ENCODE data around the gene WNT6. TPM values are rescaled to one million over a fixed set of nuclear protein-coding genes. Genes with fewer than 3 reads are reported as not detected.

Gene WNT6
- total RNA-seq, 4 donors from 2014 or later = 2.7 to 5.1 TPM; not detected in 2

DNA sequence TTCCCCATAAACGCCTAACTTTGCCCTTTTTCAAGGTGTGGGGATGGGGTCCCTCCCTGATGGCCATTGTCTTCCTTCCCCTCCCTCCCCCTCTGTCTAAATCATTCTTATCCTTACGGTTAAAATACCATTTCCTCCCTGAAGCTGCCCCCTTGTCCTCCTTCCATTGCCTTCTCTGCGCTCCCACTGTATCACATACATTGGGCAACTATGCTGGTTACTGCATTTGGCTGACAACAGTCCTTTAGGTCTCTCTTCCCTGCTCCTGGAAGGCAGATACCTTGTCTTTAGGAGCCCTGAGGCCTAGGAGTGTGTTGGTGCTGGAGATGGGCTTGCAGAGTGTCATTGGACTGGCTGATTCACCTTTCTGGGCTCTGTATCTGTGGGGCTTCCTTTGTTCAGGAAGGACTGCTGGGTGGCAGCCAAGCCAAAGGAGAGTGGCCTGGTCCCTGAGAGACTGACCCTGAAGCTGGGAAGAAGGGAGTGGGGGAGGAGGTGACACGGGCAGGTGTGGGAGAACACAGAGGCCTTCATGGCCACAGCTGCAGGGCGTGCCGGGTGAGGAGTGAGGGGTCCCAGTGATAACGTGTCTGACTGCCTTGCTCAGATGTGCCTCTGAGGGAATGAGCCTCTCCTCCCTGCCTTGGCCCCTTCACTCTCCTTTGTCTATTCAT lies 2.2 kb downstream of the WNT6 start:
- intact Hi-C loops (cut with DNase I) = no loop called here
- H3K36me3 ChIP-seq = no peaks in the 10 kb centered on the region
- no peak overlapping the region for H3K27ac ChIP-seq
- H3K27me3 ChIP-seq = peaks cover 18% of the 10 kb centered on the region
- WGBS, 2 donors = 64 to 71% methylated on average over 7 of the region's 7 CpGs
- peaks cover 7 to 19% of the 10 kb centered on the region in 2 donors for H3K4me1 ChIP-seq
- no peak for DNase-seq
- no peaks in the 10 kb centered on the region for H3K9me3 ChIP-seq
- TF ChIP-seq POLR2A (IDR thresholded peaks at IDR 0.05) = no peak
- TF ChIP-seq, protein P1, sequence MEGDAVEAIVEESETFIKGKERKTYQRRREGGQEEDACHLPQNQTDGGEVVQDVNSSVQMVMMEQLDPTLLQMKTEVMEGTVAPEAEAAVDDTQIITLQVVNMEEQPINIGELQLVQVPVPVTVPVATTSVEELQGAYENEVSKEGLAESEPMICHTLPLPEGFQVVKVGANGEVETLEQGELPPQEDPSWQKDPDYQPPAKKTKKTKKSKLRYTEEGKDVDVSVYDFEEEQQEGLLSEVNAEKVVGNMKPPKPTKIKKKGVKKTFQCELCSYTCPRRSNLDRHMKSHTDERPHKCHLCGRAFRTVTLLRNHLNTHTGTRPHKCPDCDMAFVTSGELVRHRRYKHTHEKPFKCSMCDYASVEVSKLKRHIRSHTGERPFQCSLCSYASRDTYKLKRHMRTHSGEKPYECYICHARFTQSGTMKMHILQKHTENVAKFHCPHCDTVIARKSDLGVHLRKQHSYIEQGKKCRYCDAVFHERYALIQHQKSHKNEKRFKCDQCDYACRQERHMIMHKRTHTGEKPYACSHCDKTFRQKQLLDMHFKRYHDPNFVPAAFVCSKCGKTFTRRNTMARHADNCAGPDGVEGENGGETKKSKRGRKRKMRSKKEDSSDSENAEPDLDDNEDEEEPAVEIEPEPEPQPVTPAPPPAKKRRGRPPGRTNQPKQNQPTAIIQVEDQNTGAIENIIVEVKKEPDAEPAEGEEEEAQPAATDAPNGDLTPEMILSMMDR (IDR thresholded peaks at IDR 0.05) = no peak
- H3K4me3 ChIP-seq (replicated peaks in 1 of 3) = no peak overlapping the region

DNA sequence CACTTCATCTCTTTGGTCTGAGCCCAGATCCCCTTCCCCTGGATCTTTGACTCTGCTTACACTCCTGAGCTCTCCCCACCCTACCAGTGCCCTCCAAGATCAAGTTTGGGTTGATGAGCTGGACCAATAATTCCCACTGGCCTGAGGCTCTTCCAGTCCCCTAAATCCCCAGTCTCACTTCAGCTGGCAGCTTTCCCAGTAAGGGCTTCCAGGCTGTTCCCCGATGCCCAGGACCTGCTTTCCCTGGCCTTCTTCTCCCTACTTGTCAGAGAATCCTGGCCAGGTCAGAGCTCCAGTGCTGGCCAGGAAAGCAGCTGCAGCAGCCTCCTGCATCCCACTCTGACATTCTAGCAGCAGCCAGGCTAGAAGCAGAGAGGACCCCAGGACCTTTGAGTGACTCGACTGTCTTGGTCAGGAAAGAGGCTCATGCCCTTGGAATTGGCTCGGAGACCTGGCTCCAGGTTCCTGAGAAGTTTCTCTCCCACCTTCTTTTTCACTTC lies 3.5 kb downstream of the WNT6 start:
- Histone ChIP-seq H3K9me3 (no peaks in the 10 kb centered on the region), H3K36me3 (no peaks in the 10 kb centered on the region), H3K4me3 (replicated peaks in 1 of 3) (no peak overlapping the region), H3K27me3 (peaks cover 18% of the 10 kb centered on the region), H3K4me1 (peaks cover 7 to 19% of the 10 kb centered on the region in 2 donors), H3K27ac (no peak overlapping the region)
- 76 to 83% methylated on average over 3 of the region's 3 CpGs for WGBS, 2 donors
- intact Hi-C loops (cut with DNase I) = no loop called here
- no peak for TF ChIP-seq POLR2A (IDR thresholded peaks at IDR 0.05)
- TF ChIP-seq, protein P1 (IDR thresholded peaks at IDR 0.05) = no peak
- DNase-seq = no peak

DNA sequence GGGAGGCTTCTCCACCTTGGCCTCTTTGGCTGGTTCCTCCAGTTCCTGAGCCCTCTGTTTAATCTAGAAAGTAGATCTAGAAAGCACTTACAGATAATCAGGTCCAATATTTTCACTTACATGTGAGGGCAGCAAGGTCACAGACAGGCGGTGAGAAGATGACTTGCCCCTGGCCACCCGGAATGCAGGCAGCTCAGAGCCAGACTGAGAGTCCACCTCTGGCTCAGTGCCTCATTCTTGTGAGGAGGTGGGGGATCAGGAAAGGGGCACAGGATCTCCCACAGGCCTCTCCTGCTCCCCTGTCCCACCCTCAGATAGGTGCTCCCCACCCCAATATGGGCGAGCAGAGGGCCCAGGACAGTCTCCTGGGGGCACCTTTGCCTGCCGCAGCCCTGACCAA lies 5.8 kb downstream of the WNT6 start:
- Histone ChIP-seq H3K36me3 (no peaks in the 10 kb centered on the region), H3K9me3 (no peaks in the 10 kb centered on the region), H3K4me3 (replicated peaks in 1 of 3) (no peak overlapping the region), H3K4me1 (peaks cover 5 to 7% of the 10 kb centered on the region in 2 donors), H3K27me3 (peaks cover 15% of the 10 kb centered on the region), H3K27ac (no peak overlapping the region)
- TF ChIP-seq POLR2A (IDR thresholded peaks at IDR 0.05) = no peak
- TF ChIP-seq, protein P1 (IDR thresholded peaks at IDR 0.05) = no peak
- 67% methylated on average over 4 of the region's 4 CpGs; no CpG with 5 or more reads in 1 of the 2 donors for WGBS, 2 donors
- intact Hi-C loops (cut with DNase I) = no loop called here
- no peak for DNase-seq

DNA sequence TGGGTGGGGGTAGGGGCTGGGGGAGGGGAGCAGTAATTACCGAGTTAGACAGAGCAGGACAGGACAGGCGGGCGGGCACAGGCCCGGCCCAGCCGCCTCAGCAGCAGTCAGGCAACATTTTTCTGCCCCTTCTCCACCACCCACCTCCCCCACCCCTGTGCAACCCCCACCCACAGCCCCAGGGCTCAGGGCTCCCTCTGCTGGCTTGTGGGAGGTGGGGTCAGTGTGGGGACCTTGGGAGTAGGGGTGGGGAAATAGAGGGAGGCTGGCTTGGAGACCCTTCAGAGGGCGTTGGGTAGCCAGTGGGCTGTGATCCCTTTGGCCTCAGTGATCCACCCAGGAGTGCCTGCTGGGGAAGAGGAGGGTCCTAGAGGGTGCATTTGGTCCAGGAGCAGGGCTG lies 6.4 kb downstream of the WNT6 start:
- TF ChIP-seq POLR2A (IDR thresholded peaks at IDR 0.05) = no peak
- TF ChIP-seq, protein P1 (IDR thresholded peaks at IDR 0.05) = no peak
- intact Hi-C loops (cut with DNase I) = no loop called here
- WGBS, 2 donors = 62 to 64% methylated on average over 6 of the region's 6 CpGs
- H3K27ac ChIP-seq = no peak overlapping the region
- no peak overlapping the region for H3K4me3 ChIP-seq (replicated peaks in 1 of 3)
- DNase-seq = no peak
- peaks cover 15% of the 10 kb centered on the region for H3K27me3 ChIP-seq
- H3K9me3 ChIP-seq = no peaks in the 10 kb centered on the region
- H3K4me1 ChIP-seq = peaks cover 0 to 4% of the 10 kb centered on the region in 2 donors
- no peaks in the 10 kb centered on the region for H3K36me3 ChIP-seq

DNA sequence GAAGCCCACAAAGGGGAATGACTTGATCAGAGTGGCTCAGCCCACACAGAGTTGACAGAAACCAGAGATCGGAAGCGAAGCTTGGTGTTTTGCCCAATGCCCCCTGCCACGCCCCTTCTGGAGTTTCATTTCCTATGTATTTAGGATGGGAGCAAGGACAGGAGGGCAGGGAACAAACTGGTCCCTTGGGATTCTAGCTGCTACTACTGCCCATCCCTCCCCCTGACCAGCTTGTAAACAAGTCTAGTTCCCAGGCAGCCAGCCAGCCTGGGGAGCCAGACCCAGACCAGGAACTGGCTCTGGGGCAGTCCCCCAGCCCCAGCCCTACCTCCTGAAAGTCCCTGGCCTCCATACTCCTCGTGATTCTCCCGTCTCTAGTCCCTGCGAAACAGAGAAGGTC lies 8.3 kb downstream of the WNT6 start:
- Histone ChIP-seq H3K9me3 (no peaks in the 10 kb centered on the region), H3K27me3 (peaks cover 15% of the 10 kb centered on the region), H3K4me1 (peaks cover 0 to 13% of the 10 kb centered on the region in 2 donors), H3K4me3 (replicated peaks in 1 of 3) (no peak overlapping the region), H3K36me3 (no peaks in the 10 kb centered on the region), H3K27ac (no peak overlapping the region)
- 35 to 44% methylated on average over 6 of the region's 6 CpGs for WGBS, 2 donors
- TF ChIP-seq, protein P1 (IDR thresholded peaks at IDR 0.05) = no peak
- no peak for TF ChIP-seq POLR2A (IDR thresholded peaks at IDR 0.05)
- no peak for DNase-seq
- intact Hi-C loops (cut with DNase I) = no loop called here

Data from thyroid gland (tissue), 4 donors.